IPS-18c (cell line): ENCODE data around the gene PTGER1.
"Not testable (repeated sequence)": the region's sequence is repeated elsewhere in the genome, so short reads cannot be mapped to it uniquely, and the experiment has no call there.

Experiments used
- H3K4me3 ChIP-seq: 2 replicates; pipeline ENCODE4 v1.7.0; 2013; ENCODE audit warnings: low read depth, mild to moderate bottlenecking, low read length, moderate library complexity; ENCODE audit not compliant: insufficient read depth
- H3K9me3 ChIP-seq: one replicate; pipeline ENCODE4 v1.6.1; 2013; ENCODE audit warnings: mild to moderate bottlenecking, low read length, moderate library complexity; ENCODE audit not compliant: control insufficient read depth, insufficient read depth

Gene PTGER1

DNA sequence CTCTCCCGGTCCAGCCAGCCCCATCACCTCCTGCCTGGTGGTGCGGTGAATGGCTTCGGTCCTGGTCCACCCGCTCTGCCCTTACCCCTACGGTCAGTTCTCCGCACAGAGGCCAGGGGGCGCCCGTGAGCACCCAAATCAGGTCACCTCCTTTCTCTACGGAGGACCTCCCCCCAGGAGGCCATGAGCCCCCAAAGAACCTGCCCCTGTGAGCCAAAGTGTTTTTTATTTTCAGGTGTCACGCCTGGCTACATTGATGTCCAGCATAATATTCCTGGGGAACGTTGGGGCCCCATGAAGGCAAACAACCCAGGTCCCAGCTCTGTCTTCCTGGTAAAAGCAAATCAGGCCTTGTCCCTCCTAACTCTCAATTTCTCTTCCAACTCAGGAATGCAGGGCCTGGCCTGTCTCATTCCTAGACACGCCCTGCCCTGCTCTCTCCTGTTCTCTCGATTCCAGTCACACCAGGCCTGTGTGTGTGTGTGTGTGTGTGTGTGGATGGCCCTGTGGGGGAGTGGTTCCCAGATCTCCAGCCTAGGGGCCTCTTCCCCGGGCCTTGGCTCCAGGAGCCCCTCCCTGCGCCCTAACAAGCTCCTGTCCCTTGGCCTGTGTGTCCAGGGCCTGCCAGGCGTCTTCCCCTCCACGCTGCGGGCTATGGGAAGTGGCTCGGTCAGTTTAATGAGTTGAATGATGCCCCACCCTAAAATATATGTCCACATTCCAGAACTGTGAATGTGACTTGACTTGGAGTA is 30.5 kb upstream of the PTGER1 start:
- Histone ChIP-seq H3K9me3 (no peaks in the 10 kb centered on the region), H3K4me3 (no peak overlapping the region)

DNA sequence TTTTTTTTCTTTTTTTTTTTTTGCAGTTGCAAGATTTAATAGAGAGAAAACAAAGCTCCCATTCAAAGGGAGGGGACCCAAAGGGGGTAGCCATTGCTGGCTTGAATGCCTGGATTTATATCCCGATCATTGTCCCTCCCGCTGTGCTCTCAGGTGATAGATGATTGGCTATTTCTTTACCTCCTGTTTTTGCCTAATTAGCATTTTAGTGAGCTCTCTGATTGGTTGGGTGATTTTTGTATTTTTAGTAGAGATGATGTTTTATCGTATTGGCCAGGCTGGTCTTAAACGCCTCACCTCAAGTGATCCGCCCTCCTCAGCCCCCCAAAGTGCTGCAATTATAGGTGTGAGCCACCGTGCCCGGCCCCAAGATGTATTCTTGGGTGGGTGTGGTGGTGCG is 29.4 kb upstream of the PTGER1 start:
- not testable (repeated sequence) for H3K4me3 ChIP-seq, H3K9me3 ChIP-seq

DNA sequence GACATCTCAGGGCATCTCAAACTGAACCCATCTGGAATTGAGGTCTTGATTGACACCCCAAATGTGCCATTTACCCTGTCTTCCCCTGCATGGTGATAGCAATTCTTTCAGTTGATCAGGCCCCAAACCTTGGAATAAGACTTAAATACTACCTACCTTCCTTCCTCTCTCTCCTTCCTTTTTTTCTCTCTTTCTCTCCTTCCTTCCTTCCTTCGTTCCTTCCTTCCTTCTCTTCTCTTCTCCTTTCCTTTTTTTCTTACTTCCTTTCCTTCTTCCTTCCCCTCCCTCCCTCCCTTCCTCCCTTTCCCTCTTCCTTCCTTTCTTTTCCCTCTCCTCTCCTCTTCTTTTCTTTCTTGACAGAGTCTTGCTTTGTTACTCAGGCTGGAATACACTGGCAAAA is 28.1 kb upstream of the PTGER1 start:
- Histone ChIP-seq H3K4me3 (no peak overlapping the region), H3K9me3 (no peaks in the 10 kb centered on the region)

DNA sequence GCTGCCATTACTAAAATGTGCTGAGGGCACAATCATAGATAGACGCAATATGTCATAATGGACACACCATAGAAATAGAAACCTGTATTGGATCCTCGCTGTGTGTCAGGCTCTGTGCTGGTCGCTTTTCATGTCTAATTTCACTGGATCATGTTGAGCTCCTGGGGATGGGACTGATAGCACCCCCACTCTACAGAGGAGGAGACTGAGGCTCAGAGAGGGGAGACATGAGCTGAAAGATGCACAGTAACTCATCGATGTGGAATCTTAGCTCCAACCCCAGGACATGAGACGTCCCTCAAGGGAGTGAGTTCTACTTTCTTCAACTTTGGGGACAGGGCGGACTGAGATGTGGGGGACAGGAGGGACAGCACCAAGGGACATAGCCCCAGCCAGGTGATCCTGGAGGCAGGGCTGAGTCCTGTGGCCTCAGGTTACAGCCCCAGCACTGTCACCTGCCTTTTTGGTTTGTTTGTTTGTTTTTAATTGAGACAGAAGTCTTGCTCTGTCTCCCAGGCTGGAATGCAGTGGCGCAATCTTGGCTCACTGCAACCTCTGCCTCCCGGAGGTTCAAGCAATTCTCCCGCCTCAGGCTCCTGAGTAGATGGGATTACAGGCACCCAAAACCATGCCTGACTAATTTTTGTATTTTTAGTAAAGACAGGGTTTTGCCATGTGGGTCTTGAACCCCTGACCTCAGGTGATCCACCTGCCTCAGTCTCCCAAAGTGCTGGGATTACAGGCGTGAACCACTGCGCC is 27.4 kb upstream of the PTGER1 start:
- H3K4me3 ChIP-seq: no peak overlapping the region
- no peaks in the 10 kb centered on the region for H3K9me3 ChIP-seq

DNA sequence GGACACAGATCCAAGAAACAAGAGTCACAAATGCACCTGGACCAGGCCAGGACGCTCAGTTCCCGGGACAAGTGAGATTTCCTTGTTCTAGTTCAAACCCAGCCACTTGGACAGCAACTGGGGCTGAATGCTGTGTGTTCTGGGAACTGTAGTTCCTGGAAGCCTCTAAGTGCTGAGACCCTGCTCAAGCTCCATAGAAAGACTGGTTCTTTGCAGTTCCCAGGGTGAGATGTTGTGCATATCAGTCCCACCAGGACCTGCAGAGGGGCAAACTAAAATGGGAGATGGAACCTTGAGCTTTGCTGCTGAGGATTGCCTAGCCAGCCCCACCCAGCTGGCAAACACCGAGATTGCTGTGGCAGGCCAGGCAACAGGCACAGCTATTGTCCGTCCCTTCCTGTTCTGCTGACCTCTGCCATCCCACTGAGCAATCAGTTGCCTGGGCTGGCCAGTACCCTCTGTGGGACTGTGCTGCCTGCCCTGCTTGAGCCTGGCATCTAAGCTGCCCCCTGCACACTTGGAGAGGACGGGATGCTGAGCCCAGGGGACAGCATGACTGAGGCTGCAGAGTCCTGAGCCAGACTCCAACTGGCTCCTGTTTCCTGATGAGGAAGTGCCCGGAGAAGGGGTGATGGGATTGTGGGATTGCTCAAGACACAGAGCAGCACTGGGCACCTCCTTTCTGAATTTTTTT is 22.2 kb upstream of the PTGER1 start:
- H3K4me3 ChIP-seq: no peak overlapping the region
- no peaks in the 10 kb centered on the region for H3K9me3 ChIP-seq

DNA sequence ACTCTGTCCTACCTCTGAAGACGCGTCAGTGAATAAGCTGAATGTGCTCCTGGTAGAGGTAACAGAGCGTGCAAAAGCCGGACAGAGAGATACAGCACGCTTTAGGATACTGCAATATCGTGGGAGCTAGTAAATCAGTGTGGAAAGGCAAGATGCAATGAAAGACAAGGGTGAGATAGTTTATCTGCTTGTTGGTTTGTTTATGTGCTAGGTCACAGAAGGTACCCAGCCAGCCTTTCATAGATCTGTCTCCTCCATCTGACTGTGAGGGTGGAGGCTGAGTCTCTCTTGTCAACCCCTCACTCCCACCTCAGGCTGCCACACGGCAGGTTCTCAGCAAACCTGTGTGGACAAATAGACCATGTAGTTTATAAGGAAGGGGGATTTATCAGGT is 21.7 kb upstream of the PTGER1 start:
- Histone ChIP-seq H3K4me3 (no peak overlapping the region), H3K9me3 (no peaks in the 10 kb centered on the region)

DNA sequence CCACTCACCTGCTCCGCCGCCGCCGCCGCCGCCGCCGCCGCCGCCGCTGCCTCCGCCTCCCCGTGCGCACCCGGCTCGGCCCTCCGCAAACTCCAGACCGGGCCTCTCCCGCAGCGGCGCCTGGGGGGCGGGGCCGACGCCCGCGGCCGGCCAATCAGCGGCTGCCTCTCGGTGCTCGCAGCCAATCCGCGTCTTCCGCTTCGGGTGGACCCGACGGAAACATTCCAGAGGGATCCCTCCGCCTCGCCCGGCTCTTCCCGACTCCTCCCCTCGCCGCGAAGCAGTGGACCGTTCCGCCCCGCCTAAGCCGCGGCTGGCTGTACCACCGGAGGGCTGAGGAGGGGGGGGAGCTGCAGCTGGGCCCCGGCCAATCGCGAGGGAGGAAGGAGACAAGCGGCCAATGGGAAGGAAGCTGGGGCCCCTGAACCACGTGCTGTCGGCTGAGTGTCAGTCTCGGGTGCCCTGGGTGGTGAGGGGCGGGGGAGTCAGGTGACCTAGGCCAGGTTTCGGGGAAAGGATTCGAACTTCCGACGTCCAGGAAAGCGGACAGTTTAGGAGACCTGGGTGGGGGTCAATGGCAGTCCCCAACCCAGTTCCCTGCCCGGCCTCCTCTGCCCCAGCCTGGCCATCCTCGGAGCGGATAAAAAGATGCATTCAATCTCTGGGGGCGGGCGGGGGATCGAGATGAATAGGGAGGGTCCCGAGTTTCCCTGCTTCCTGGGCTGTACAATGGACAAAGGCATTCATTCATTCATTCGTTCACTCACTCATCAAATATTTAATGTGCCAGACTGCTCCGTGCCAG is 21.1 kb upstream of the PTGER1 start, which contains the start of gene GIPC1:
TSS of gene GIPC1 (minus strand) at position 99 of the 805 bp plus-strand sequence. CDS start 13,151 bp downstream, outside the sequence.
- peak within 1 kb of the TSS; percentile 67 for H3K4me3 ChIP-seq
- no peaks in the 10 kb centered on the region for H3K9me3 ChIP-seq

DNA sequence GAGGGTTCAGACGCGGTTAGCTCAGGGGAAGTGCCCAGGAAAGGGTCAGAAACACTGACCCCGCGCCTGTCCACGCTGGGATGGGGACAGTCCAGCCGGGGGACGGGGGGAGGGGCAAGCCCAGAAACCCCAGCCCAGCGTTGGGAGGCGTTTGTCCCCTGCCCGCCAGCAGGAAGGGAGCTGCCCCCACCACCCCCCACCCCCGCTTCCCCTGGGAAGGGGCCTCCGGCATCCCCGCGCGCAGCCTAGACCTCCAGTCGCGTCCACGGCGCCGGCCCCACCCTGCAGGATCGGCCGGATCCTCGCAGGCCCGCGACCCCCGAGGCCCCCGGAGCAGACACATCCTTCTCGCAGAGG is 20.5 kb upstream of the PTGER1 start:
- H3K4me3 ChIP-seq: peak overlapping the region; percentile 67

DNA sequence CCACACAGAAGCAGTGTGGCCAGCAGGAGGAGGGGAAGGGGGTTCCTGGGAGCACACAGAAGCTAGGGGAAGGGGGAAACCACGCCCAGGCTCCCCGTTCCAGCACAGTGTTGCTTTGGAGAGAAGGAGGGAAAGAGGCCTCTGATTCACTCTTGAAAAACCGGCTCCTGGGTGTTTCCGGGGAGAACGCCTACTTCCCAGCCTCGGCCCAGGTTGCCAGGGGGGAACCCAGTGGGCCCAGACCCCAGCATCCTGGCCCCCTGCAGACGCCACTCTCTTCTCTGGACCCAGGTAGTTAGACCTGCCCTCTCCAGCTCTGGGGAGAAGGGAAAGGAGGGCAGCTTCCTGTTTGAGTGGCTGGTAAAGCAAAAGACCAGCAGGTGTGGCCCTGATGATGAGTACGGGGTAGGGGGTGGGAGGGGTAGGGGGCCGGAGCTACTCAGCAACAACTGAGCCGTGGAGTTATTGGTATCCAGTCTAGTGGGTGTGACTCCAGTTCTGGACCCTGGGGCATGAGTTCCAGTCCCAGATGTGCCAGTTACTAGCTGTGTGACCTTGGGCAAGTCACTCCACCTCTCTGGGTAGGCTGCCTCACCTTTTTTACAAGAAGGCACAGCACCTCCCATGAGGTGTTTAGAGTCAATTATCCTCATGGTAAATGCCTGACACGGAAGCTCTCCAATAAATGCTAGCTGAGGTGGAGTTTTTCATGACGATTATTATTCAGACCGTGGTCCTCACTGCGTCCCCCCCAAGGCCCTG is 19.9 kb upstream of the PTGER1 start:
- no peaks in the 10 kb centered on the region for H3K9me3 ChIP-seq
- peak overlapping the region; percentile 67 for H3K4me3 ChIP-seq

More for the DNA sequence above, 20.5 kb upstream of the PTGER1 start:
- H3K9me3 ChIP-seq: no peaks in the 10 kb centered on the region

DNA sequence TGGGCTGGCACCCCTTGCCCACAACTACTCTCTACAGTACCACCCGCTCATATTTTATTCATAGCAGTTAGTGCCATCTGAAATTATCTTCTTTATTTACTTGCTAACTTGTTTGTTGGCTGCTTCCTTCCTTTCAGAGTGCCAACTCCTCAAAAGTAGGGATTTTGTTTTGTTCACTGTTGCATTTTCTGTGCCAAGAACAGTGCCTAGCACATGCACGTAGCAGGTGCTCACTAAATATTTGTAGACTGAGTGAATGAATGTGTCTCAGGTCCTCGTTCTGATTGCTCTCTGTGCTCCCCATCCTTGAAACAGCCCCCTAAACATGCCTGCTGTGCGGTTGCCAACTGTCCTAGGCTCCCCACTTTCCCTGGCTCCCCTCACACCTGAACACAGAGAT is 19.3 kb upstream of the PTGER1 start:
- H3K4me3 ChIP-seq: no peak overlapping the region
- no peaks in the 10 kb centered on the region for H3K9me3 ChIP-seq

DNA sequence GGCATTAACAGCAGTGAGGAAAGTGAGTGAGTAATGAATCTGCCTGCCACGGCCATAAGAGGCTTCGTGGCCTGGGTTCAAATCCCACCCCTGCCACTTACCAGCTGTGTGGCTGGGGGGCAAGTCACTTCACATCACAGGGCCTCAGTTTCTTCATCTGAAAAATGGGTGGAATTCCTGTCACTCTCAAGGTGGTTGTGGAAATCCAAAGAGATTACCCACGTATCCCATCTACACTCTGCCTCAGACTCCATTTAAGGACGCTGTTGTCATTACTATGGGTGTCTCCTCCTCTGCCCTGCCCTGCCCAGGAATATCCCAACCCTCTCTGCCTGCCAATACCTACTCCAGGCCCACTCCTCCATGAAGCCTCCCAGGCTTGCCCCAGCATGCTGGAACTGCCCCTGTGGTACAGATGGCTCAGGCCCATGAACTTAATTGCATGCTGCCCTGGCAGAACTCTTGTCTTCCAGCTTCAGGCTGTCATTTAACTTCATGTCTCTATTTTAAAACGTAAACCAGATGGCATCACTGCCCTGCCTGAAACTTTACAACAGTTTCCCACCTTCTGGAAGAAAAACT is 17.7 kb upstream of the PTGER1 start:
- Histone ChIP-seq H3K9me3 (no peaks in the 10 kb centered on the region), H3K4me3 (no peak overlapping the region)

DNA sequence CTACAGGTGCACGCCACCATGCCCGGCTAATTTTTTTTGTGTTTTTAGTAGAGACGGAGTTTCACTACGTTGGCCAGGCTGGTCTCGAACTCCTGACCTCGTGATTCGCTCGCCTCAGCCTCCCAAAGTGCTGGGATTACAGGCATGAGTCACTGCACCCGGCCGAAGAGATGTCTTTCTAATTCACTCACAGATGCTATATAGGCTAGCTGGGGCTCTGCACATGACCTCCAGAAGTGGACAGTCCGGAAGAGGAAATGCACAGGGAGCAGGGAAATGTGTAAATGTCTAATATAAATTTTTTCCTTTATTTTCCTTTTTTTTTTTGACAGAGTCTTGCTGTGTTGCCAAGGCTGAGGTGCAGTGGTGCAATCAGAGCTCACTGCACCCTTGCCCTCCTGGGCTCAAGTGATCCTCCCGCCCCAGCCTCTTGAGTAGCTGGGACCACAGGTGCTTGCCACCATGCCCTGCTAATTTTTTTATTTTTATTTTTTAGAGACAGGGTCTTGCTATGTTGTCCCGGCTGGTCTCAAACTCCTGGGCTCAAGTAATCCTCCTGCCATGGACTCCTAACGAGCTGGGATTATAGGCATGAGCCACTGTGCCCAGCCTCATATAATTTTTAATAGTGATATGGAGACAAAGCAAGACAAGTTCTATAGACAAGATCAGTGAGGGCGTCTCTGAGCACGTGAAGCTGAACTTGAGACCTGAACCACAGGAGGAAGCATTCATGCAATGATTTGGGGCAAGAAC is 12.4 kb upstream of the PTGER1 start:
- H3K9me3 ChIP-seq: no peaks in the 10 kb centered on the region
- H3K4me3 ChIP-seq: no peak overlapping the region

DNA sequence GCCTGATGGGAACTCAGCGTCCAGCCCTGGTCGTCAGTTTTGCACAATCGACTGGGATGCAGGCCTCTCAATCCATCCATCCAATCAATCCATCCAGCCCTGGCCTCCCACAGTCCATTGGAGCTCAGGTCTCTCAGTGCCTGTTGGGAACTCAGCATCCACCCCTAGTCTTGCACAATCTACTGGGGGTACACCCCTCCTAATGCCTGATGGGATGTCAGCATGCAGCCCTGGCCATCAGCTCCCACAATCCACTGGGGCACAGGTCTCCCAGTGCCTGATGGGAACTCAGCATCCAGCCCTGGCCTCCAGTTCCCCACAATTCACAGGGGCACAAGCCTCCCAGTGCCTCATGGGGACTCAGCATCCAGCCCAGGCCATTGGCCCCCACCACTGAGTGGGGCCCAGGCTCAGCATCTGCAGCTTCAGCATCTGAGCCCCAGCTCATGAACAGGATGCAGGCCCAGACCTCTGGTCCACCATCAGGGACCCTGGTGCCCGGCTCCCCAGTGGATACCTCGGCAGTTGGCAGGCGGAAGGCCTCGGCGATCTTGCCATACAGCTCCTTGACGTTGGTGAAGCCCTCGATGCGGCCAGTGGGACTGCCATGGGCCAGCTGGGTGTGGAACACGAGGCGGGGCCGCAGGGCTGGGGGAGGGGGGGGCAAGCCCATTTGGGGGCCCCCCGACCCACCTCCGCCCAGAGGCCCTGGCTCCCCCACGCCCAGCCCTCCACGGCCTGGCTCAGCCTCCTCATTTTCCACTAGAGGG is 7.2 kb upstream of the PTGER1 start:
- Histone ChIP-seq H3K9me3 (no peaks in the 10 kb centered on the region), H3K4me3 (no peak overlapping the region)

DNA sequence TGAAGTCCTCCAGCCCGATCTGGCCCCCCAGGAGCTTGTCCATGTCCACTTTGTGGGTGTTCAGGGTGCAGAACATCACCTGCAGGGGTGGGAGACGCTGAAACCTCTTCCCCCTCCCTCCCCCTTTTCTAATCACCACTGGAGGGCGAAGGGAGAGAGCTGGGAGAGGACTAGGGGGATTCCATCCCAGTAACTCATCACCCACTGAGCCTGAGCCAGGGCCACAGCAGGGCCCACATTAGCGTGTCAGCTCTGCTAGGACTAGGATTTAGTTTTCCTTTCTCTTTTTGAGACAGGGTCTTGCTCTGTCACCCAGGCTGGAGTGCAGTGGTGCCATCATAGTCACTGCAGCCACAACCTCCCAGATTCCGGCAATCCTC is 5.5 kb upstream of the PTGER1 start:
- no peaks in the 10 kb centered on the region for H3K9me3 ChIP-seq
- no peak overlapping the region for H3K4me3 ChIP-seq

DNA sequence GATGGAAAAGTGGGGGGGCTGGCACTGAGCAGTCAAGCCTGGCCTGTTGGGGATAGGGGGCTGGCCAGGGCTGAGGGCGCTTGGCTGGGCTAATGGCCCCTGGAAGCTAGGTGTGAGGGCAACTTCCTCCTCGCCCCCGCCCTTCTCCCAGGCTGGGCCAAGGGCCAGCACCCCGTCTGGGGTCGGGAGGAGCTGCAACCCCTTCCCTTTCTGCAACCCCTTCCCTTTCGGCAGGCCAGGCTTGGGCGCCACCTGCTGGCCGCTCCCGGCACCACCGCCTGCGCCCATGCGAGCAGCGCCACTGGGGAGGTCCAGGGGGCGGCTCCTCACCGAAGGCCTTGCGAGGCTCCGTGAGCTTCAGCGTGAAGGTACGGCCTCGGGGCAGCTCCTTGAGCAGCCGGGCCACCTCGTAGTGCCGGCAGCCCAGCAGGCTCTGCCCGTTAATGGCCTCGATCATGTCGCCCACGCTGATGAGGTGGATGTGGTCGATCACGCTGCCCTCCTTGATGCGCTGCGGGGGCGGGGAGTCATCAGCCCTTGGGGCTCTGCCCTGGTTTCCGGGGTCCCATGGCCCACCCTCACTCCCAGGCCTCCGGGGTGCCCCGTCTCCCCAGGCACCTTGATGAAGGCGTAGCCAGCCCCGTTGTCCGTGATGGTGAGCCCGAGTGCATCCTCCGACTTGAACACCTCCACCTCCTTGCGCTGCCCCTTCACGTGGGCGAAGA is 5.0 kb upstream of the PTGER1 start:
- Histone ChIP-seq H3K9me3 (no peaks in the 10 kb centered on the region), H3K4me3 (no peak overlapping the region)
